Measurements from ENCODE around the gene SLC27A2.
A peak's percentile ranks its signal among the peaks of the same experiment; 100 is the strongest.
"Not testable (repeated sequence)": the region's sequence is repeated elsewhere in the genome, so short reads cannot be mapped to it uniquely, and the experiment has no call there.

Gene SLC27A2

GRCh38 chr15:50181969-50182218 lies at the start of gene SLC27A2:
Gene SLC27A2 (plus strand): TSS chr15:50182196. CDS start chr15:50182428, 232 bp downstream.
- no peak for DNase-seq

GRCh38 chr15:50132251-50132984 lies 49.6 kb upstream of the SLC27A2 start:
- peak; percentile 66 for DNase-seq

- peak; percentile 23 for DNase-seq
These were observed 47.4 kb upstream of the SLC27A2 start for GRCh38 chr15:50134524-50135024.

- no peak for DNase-seq
These were observed 46.9 kb upstream of the SLC27A2 start for GRCh38 chr15:50135031-50135551.

GRCh38 chr15:50137330-50137761 lies 44.6 kb upstream of the SLC27A2 start:
- no peak for DNase-seq

- DNase-seq: no peak
These were observed 44.1 kb upstream of the SLC27A2 start for GRCh38 chr15:50137893-50138292.

- no peak for DNase-seq
These were observed 43.6 kb upstream of the SLC27A2 start for GRCh38 chr15:50138391-50138790.

- DNase-seq: no peak
These were observed 41.9 kb upstream of the SLC27A2 start for GRCh38 chr15:50140098-50140497.

- DNase-seq: no peak
These were observed 41.0 kb upstream of the SLC27A2 start for GRCh38 chr15:50140983-50141382.

GRCh38 chr15:50141856-50142255 lies 40.1 kb upstream of the SLC27A2 start:
- no peak for DNase-seq

GRCh38 chr15:50143255-50143860 lies 38.6 kb upstream of the SLC27A2 start:
- no peak for DNase-seq

- DNase-seq: no peak
These were observed 37.5 kb upstream of the SLC27A2 start for GRCh38 chr15:50144341-50145120.

- no peak for DNase-seq
These were observed 36.5 kb upstream of the SLC27A2 start for GRCh38 chr15:50145451-50145872.

GRCh38 chr15:50146632-50147031 lies 35.4 kb upstream of the SLC27A2 start:
- no peak for DNase-seq

GRCh38 chr15:50148362-50148963 lies 33.5 kb upstream of the SLC27A2 start:
- no peak for DNase-seq

- no peak for DNase-seq
These were observed 32.9 kb upstream of the SLC27A2 start for GRCh38 chr15:50149090-50149489.

- no peak for DNase-seq
These were observed 31.6 kb upstream of the SLC27A2 start for GRCh38 chr15:50150349-50150748.

GRCh38 chr15:50150851-50151250 lies 31.1 kb upstream of the SLC27A2 start:
- no peak for DNase-seq

- DNase-seq: no peak
These were observed 30.5 kb upstream of the SLC27A2 start for GRCh38 chr15:50151476-50151875.

GRCh38 chr15:50158236-50158635 lies 23.8 kb upstream of the SLC27A2 start:
- not testable (repeated sequence) for DNase-seq

GRCh38 chr15:50162969-50163718 lies 18.9 kb upstream of the SLC27A2 start:
- no peak for DNase-seq

- peak; percentile 45 for DNase-seq
These were observed 18.1 kb upstream of the SLC27A2 start for GRCh38 chr15:50163719-50164410.
